HG02798 (cell line): ENCODE measurements around the gene CCNL2.
"Not testable (repeated sequence)": the region's sequence is repeated elsewhere in the genome, so short reads cannot be mapped to it uniquely, and the experiment has no call there.

Experiments
- ATAC-seq: cut with Tn5 transposase; IDR thresholded peaks from one replicate; pipeline ENCODE4 v1.9.1; 2021; ENCODE audit warnings: mild to moderate bottlenecking; ENCODE audit not compliant: unreplicated experiment, poor library complexity

CCNL2 gene

DNA sequence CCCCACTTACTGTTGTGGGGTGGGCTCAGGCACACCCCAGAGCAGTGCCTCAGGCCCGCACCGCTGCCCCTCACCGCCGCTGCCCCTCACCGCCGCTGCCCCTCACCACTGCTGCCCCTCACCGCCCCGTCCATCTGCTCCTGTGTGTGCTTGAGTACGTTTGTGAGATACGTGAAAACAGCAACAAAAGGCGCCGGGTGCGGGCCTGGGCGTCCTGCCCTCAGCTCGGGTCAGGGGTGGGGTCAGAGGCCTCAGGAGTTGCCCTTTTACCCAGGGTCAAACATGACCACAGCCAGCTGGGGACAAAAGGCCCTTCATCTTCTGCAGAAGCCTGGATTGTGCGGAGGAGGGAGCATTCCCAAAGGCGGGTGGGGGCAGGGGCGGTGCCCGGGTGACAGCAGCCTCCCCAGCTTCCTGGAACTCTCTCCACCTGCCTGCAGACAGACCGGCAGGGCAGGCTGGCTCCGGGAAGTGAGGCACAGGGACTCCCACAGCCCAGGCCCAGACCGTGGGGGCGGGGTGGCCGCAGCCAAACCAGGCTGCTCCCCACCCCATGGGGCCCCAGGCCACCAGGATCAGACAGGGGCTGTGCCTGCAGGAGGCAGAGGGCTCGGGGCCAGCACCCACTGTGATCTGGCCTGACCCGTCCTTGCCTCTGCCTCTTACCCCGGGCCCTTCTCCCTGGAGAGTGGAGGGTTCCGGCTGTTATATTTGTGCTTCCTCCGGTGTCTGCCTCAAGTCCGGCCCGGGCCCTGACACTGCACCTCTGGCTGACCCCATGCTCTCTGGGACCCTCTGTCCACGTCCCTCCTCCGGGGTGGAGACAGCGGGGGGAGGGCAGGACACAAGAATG lies 34.0 kb upstream of the CCNL2 start:
- ATAC-seq, result no peak

- no peak for ATAC-seq
These were observed 33.3 kb upstream of the CCNL2 start for GRCh38 chr1:1432274-1432950.

DNA sequence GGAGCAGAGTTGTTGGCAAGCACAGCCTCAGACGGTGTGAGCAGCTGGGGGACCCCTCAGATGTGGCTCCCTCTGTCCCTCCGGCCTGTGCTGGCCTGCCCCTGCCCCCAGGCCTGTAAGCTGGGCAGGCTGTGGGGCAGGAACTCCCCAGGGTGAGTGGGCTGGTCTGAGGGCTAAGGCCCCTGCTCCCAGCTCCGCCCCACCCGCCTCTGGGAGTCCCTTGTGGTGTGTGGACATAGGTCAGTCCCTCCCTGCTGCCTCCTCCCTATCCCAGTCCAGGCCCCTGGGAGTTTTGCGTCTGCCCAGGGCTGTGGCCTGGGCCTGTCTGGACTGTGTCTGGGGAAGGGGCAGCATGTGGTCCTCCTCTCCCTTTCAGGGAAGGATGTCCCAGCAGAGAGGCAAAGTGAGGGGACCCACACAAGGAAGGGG lies 32.7 kb upstream of the CCNL2 start:
- no peak for ATAC-seq

DNA sequence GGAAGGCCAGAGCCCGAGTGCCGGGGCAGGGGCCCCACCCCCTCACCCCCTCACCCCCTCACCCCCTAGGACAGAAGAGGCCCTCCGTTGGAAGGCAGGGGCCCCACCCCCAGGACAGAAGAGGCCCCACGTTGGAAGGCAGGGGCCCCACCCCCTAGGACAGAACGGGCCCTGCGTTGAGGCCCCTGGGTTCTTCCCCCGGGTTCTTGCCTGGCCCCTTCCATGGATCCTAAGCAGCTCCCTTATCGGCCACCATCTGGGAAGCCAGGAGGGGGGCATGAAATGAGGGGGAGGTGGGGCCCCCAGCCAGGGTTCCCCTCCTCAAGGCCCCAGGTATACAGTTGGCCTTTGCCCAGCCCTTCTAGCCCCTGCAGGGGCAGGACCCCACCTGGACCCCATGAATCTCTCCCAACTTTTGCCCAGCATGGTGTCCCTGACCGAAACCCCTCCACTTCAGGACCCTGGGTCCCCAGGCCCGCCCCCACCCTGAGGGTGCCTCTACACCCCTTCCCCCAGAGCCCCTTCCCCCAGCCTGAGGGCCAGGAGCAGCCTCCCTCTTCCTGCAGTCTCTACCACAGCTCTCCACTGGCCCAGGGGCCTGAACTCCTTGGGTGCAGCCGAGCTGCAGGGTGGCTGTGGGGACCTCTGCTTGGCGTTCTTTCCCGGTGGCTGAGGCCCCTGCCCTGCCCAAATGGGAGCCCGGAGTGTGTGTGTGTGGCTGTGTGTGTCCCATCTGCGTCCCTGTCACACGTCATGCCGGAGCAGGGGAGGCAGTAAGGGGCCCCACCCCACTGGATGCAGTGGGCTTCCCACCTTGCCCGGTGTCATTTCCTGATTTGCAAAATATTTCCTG lies 32.1 kb upstream of the CCNL2 start:
- ATAC-seq, result no peak

- ATAC-seq, result no peak
These were observed 31.2 kb upstream of the CCNL2 start for GRCh38 chr1:1430114-1430982.

GRCh38 chr1:1429671-1430073 lies 30.5 kb upstream of the CCNL2 start:
- ATAC-seq, result no peak

DNA sequence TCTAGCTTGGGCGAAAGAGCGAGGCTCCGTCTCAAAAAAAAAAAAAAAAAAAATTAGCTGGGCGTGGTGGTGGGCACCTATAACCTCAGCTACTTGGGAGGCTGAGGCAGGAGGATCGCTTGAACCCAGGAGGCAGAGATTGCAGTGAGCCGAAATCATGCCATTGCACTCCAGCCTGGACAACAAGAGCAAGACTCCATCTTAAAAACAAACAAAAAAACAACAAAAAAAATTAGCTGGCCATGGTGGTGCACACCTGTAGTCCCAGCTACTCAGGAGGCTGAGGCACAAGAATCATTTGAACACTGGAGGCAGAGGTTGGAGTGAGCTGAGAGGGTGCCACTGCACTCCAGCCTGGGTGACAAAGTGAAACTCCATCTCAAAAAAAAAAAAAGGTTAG lies 29.8 kb upstream of the CCNL2 start:
- ATAC-seq, result not testable (repeated sequence)

- no peak for ATAC-seq
These were observed 29.0 kb upstream of the CCNL2 start for GRCh38 chr1:1428174-1428573.

- ATAC-seq, result no peak
These were observed 28.6 kb upstream of the CCNL2 start for GRCh38 chr1:1427820-1428148.

- no peak for ATAC-seq
These were observed 28.1 kb upstream of the CCNL2 start for GRCh38 chr1:1427106-1427819.

GRCh38 chr1:1426496-1427105 lies 27.5 kb upstream of the CCNL2 start:
- ATAC-seq, result no peak

DNA sequence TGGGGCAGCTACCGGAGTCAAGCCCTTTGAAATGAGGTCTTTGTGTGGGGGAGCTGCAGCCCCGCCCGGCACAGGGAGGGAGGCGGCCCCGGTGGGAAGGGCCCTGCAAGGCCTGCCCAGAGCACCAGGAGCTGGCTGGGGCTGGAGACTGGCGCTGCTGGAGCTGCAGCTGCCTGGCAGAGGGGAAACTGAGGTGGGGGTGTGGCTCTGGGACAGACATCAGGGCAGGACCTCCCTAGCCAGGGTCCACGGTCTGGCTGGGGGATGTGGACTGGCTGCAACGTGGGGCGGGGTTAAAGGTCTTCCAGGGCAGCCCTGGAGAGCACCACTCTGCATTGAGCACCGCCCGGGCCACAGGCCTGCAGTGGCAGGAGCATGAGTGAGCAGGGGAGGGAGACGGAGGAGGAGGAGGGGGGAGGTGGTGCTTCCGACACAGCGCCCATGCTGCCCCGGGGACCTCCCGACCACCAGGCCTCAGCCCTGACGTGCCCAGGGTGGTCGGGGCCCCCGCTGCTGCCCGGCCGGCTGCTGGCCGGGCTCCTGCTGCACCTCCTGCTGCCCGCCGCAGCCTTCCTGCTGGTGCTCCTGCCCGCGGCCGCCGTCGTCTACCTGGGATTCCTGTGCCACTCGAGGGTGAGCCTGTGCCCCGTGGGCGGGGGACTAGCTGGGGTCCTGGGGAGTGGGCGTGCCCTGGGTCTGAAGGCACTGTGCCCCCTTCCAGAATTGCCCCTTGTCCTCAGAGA lies 26.8 kb upstream of the CCNL2 start:
- ATAC-seq, result no peak

DNA sequence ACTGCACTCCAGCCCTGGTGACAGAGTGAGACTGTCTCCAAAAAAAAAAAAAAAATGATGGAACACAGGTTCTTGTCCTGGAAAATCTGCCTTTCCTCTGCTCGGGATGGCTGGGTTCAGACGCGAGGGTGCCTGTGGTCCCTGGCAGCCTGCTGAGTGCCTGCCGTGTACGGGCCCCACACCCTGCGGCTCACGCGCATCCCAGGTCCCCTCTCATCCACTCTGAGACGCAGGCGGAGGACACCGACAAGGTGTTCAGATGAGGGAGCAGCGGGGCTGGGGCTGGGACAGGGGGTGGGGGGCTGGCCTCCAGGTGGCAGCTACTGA lies 26.3 kb upstream of the CCNL2 start:
- no peak for ATAC-seq

GRCh38 chr1:1424707-1425106 lies 25.6 kb upstream of the CCNL2 start:
- ATAC-seq, result no peak

GRCh38 chr1:1423245-1423597 lies 24.1 kb upstream of the CCNL2 start:
- no peak for ATAC-seq

DNA sequence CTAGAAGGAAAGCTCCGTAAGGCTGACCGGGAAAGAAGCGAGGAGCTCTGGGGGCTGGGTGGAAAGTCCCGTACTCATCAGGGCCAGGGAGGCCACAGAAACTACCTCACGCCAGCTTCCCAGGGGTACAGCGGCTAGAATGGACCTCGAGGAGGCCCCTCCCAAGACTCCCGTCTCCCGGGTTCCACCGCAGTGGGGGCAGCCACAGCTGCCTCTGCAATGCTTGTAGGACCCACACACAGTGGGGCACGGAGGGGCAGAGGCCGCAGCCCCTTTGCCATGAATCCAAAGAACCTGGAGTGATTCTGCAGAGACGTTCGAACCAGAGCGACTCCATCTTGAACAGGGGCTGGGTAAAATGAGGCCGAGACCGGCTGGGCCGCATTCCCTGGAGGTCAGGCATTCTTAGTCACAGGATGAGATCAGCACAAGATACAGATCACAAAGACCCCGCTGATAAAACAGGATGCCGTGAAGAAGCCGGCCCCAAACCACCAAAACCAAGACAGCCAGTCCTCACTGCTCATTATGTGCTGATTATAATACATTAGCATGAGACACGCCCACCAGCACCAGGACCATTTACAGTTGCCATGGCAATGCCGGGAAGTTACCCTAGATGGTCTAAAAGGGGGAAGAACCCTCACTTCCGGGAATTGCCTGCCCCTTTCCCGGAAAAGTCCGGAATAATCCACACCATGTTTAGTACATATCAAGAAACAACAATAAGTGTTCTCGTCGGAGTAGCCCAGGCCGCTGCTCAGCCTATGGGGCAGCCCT lies 23.5 kb upstream of the CCNL2 start:
- ATAC-seq, result no peak

DNA sequence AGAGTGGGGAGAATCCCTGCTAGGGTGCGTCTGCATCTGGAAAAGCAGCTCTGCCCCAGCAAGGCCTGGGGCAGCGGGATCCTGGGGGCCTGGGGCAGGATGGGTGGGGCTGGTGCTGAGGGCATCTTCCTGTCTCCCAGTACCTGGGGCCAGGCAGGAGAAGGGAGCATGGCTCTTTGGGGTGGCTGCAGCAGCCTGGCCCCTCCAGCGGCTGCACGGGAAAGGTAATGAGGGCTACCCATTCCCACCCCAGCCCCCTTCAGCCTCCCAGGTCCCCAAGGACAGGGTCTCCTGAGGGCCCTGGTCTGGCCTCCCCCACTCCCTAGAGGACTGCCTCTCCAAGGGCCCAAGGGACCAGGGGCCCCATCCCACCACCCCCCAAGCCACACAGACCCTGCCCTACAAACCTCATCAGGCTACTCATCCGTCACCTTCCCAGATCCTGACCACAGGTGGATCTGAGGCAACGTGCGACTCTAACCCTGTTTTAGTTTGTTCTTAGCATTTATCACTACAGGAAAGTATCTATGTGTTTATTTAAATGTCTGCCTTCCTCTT lies 22.9 kb upstream of the CCNL2 start:
- no peak for ATAC-seq
